HEK293 (cell line): ENCODE results near the gene EPS8.

Experiments used
- CTCF ChIA-PET: fragments of 350-600 bp; formaldehyde crosslinking; extraction: SDS; loops from one replicate; lab custom pipeline; 2021; ENCODE audit warnings: antibody characterized with exemption; lab: Yijun Ruan, JAX
- POLR2A ChIA-PET: fragments of 300-600 bp; formaldehyde crosslinking; extraction: SDS; loops from one replicate; lab custom pipeline; 2020; ENCODE audit warnings: antibody characterized with exemption, inconsistent platforms; lab: Yijun Ruan, JAX
- H3K27ac ChIP-seq: fragments of 200-500 bp; sonication (Bioruptor generic); 2 replicates; pipeline ENCODE4 v1.5.1; 2014; ENCODE audit warnings: low read depth, low read length, control low read depth, inconsistent platforms; ENCODE audit errors: extremely low read depth
- H3K36me3 ChIP-seq, 2 experiments: fragments of 200-500 bp in 1 of 2; sonication (Bioruptor generic) in 1 of 2; 1 replicate in 1 of 2; 2 replicates in 1 of 2; pipeline ENCODE4 v1.5.1; 2014 to 2017; ENCODE audit warnings: inconsistent platforms in 2 of 2, low read length in 2 of 2; ENCODE audit not compliant: control insufficient read depth in 2 of 2, insufficient read depth in 1 of 2
- H3K4me1 ChIP-seq: fragments of 200-500 bp; sonication (Bioruptor generic); 2 replicates; pipeline ENCODE4 v1.5.1; 2014; ENCODE audit warnings: mild to moderate bottlenecking, low read length, inconsistent platforms; ENCODE audit not compliant: control insufficient read depth, insufficient read depth
- H3K4me3 ChIP-seq: 2 replicates; pipeline ENCODE4 v1.5.1; 2011; ENCODE audit warnings: low read depth, mild to moderate bottlenecking, control low read depth, low read length, moderate library complexity
- H3K9me3 ChIP-seq: fragments of 200-500 bp; sonication (Bioruptor generic); 2 replicates; pipeline ENCODE4 v1.5.1; 2014; ENCODE audit warnings: low read depth, low read length, inconsistent platforms; ENCODE audit not compliant: control insufficient read depth, insufficient read depth
- GLI4 ChIP-seq: fragments of 450-650 bp; formaldehyde crosslinking; IDR thresholded peaks from 2 replicates; pipeline ENCODE4 v1.5.1; 2016; ENCODE audit warnings: missing biosample characterization, missing genetic modification characterization
- MEIS1 ChIP-seq: sonication (generic); formaldehyde crosslinking; IDR thresholded peaks from 2 replicates; pipeline ENCODE4 v1.8.1; 2022; ENCODE audit warnings: missing genetic modification reagents, mild to moderate bottlenecking, borderline replicate concordance
- OSR2 ChIP-seq: fragments of 450-650 bp; formaldehyde crosslinking; IDR thresholded peaks from 2 replicates; pipeline ENCODE4 v1.5.1; 2016; ENCODE audit warnings: missing biosample characterization, missing genetic modification characterization
- PRDM6 ChIP-seq: fragments of 450-650 bp; formaldehyde crosslinking; IDR thresholded peaks from 2 replicates; pipeline ENCODE4 v1.5.1; 2017; ENCODE audit warnings: missing biosample characterization, missing genetic modification characterization
- ZBTB11 ChIP-seq: fragments of 450-650 bp; formaldehyde crosslinking; conservative IDR thresholded peaks from 2 replicates; pipeline ENCODE4 v1.5.1; 2016; ENCODE audit warnings: low read depth, missing biosample characterization, missing genetic modification characterization
- ZNF121 ChIP-seq: fragments of 450-650 bp; formaldehyde crosslinking; IDR thresholded peaks from 2 replicates; pipeline ENCODE4 v1.5.1; 2016; ENCODE audit warnings: missing biosample characterization, missing genetic modification characterization
- ZNF148 ChIP-seq: fragments of 450-650 bp; formaldehyde crosslinking; IDR thresholded peaks from 2 replicates; pipeline ENCODE4 v1.5.0; 2017; ENCODE audit warnings: missing biosample characterization, missing genetic modification characterization, borderline replicate concordance
- ZNF211 ChIP-seq: fragments of 450-650 bp; formaldehyde crosslinking; IDR thresholded peaks from 2 replicates; pipeline ENCODE4 v1.5.1; 2016; ENCODE audit warnings: low read depth, missing biosample characterization, missing genetic modification characterization
- ZNF280C ChIP-seq: fragments of 450-650 bp; formaldehyde crosslinking; IDR thresholded peaks from 2 replicates; pipeline ENCODE4 v1.5.1; 2016; ENCODE audit warnings: missing biosample characterization, missing genetic modification characterization
- ZNF324 ChIP-seq: fragments of 450-650 bp; formaldehyde crosslinking; IDR thresholded peaks from 2 replicates; pipeline ENCODE4 v1.5.1; 2016; ENCODE audit warnings: missing biosample characterization, missing genetic modification characterization
- ZNF362 ChIP-seq: fragments of 450-650 bp; formaldehyde crosslinking; IDR thresholded peaks from 2 replicates; pipeline ENCODE4 v1.5.1; 2016; ENCODE audit warnings: missing biosample characterization, missing genetic modification characterization
- ZNF558 ChIP-seq: fragments of 450-650 bp; formaldehyde crosslinking; IDR thresholded peaks from 2 replicates; pipeline ENCODE4 v1.5.1; 2016; ENCODE audit warnings: missing biosample characterization, missing genetic modification characterization
- ZNF791 ChIP-seq: fragments of 450-650 bp; formaldehyde crosslinking; IDR thresholded peaks from 2 replicates; pipeline ENCODE4 v1.5.1; 2016; ENCODE audit warnings: missing biosample characterization, missing genetic modification characterization
- ZNF792 ChIP-seq: fragments of 450-650 bp; formaldehyde crosslinking; IDR thresholded peaks from 2 replicates; pipeline ENCODE4 v1.5.1; 2016; ENCODE audit warnings: missing biosample characterization, missing genetic modification characterization
- ZSCAN18 ChIP-seq: fragments of 450-650 bp; formaldehyde crosslinking; IDR thresholded peaks from 2 replicates; pipeline ENCODE4 v1.5.1; 2016; ENCODE audit warnings: missing biosample characterization, missing genetic modification characterization

EPS8 gene

GRCh38 chr12:15831315-15831978 lies 42.3 kb upstream of the EPS8 start (continued):
- no peak for TF ChIP-seq ZNF148 (tag by site-specific recombination)
- TF ChIP-seq ZNF324 (tag by site-specific recombination) = no peak
- no peak for TF ChIP-seq ZNF362 (tag by site-specific recombination)
- no peak for TF ChIP-seq GLI4
- TF ChIP-seq ZNF791 (tag by site-specific recombination) = no peak
- no peak for TF ChIP-seq PRDM6

GRCh38 chr12:15830538-15830937 lies 41.4 kb upstream of the EPS8 start:
- no peak for TF ChIP-seq ZNF121 (tag by site-specific recombination)
- TF ChIP-seq ZNF792 (tag by site-specific recombination) = no peak
- TF ChIP-seq ZNF280C (tag by site-specific recombination) = no peak
- no peak for TF ChIP-seq OSR2
- TF ChIP-seq ZNF211 = no peak
- no peak for TF ChIP-seq MEIS1 (CRISPR knock-in tag)
- no peak for TF ChIP-seq ZSCAN18 (tag by site-specific recombination)
- TF ChIP-seq ZBTB11 (tag by site-specific recombination) = no peak
- no peak for TF ChIP-seq ZNF558
- CTCF ChIA-PET = no interaction called here
- Histone ChIP-seq H3K27ac (no peak overlapping the region), H3K4me3 (no peak overlapping the region), H3K9me3 (no peaks in the 10 kb centered on the region), H3K36me3 (no peaks in the 10 kb centered on the region), H3K4me1 (no peaks in the 10 kb centered on the region)
- POLR2A ChIA-PET = no interaction called here
